Measurements from ENCODE around the gene GPRC5D. TPM values are rescaled to one million over a fixed set of nuclear protein-coding genes. Genes with fewer than 3 reads are reported as not detected.

GPRC5D gene
- polyA plus RNA-seq, 1 experiment: not detected

- TF ChIP-seq CTCF (IDR thresholded peaks at IDR 0.05; ENCODE audit: low read depth, low read length): no peak
- POLR2A ChIA-PET: no interaction called here
- CTCF ChIA-PET: interaction anchor here (0.6 to 1.0 kb wide), 2 partner anchors 19 to 22 kb away, joined by 3 to 6 read pairs; no protein-coding TSS in a partner anchor
- no peak for DNase-seq (ENCODE audit: low read depth, low spot score)
- H3K27ac ChIP-seq (ENCODE audit: low read depth, low read length): no peak overlapping the region
- no peak overlapping the region for H3K4me3 ChIP-seq (ENCODE audit: low read depth, low read length)
- H3K9me3 ChIP-seq (ENCODE audit: control insufficient read depth, insufficient read depth, low read length): no peaks in the 10 kb centered on the region
- H3K27me3 ChIP-seq (ENCODE audit: control insufficient read depth, insufficient read depth, low read length): no peaks in the 10 kb centered on the region
Observed at GRCh38 chr12:12938541-12938940, 13.4 kb downstream of the GPRC5D start.

GRCh38 chr12:12936983-12937491, 14.9 kb downstream of the GPRC5D start:
- CTCF ChIA-PET: interaction anchor here (1.3 kb wide), 2 partner anchors 100 to 148 kb away, joined by 3 read pairs; no protein-coding TSS in a partner anchor
- H3K4me3 ChIP-seq (ENCODE audit: low read depth, low read length): no peak overlapping the region
- POLR2A ChIA-PET: no interaction called here
- no peak overlapping the region for H3K27ac ChIP-seq (ENCODE audit: low read depth, low read length)
- DNase-seq (ENCODE audit: low read depth, low spot score): no peak
- no peaks in the 10 kb centered on the region for H3K27me3 ChIP-seq (ENCODE audit: control insufficient read depth, insufficient read depth, low read length)
- TF ChIP-seq CTCF (IDR thresholded peaks at IDR 0.05; ENCODE audit: low read depth, low read length): no peak
- no peaks in the 10 kb centered on the region for H3K9me3 ChIP-seq (ENCODE audit: control insufficient read depth, insufficient read depth, low read length)

GRCh38 chr12:12934556-12934955, 17.4 kb downstream of the GPRC5D start:
- ChIA-PET POLR2A (no interaction called here), CTCF (interaction anchor here (0.7 to 0.8 kb wide), 2 partner anchors 18 to 29 kb away, joined by 3 read pairs; no protein-coding TSS in a partner anchor)
- no peak overlapping the region for H3K4me3 ChIP-seq (ENCODE audit: low read depth, low read length)
- no peak for DNase-seq (ENCODE audit: low read depth, low spot score)
- H3K27me3 ChIP-seq (ENCODE audit: control insufficient read depth, insufficient read depth, low read length): no peaks in the 10 kb centered on the region
- H3K9me3 ChIP-seq (ENCODE audit: control insufficient read depth, insufficient read depth, low read length): no peaks in the 10 kb centered on the region
- no peak overlapping the region for H3K27ac ChIP-seq (ENCODE audit: low read depth, low read length)
- no peak for TF ChIP-seq CTCF (IDR thresholded peaks at IDR 0.05; ENCODE audit: low read depth, low read length)

- no peak overlapping the region for H3K4me3 ChIP-seq (ENCODE audit: low read depth, low read length)
- no peaks in the 10 kb centered on the region for H3K9me3 ChIP-seq (ENCODE audit: control insufficient read depth, insufficient read depth, low read length)
- H3K27ac ChIP-seq (ENCODE audit: low read depth, low read length): no peak overlapping the region
- CTCF ChIA-PET: interaction anchor here (1.5 kb wide), 1 partner anchor 18 kb away, joined by 5 read pairs; no protein-coding TSS in a partner anchor
- no peak for TF ChIP-seq CTCF (IDR thresholded peaks at IDR 0.05; ENCODE audit: low read depth, low read length)
- POLR2A ChIA-PET: no interaction called here
- H3K27me3 ChIP-seq (ENCODE audit: control insufficient read depth, insufficient read depth, low read length): no peaks in the 10 kb centered on the region
- no peak for DNase-seq (ENCODE audit: low read depth, low spot score)
Observed at GRCh38 chr12:12933742-12934141, 18.2 kb downstream of the GPRC5D start.

GRCh38 chr12:12930633-12931219, 21.2 kb downstream of the GPRC5D start:
- CTCF ChIA-PET: interaction anchor here (1.0 kb wide), 1 partner anchor 53 kb away, joined by 3 read pairs; no protein-coding TSS in a partner anchor
- no peak for DNase-seq (ENCODE audit: low read depth, low spot score)
- Histone ChIP-seq H3K27me3 (ENCODE audit: control insufficient read depth, insufficient read depth, low read length) (no peaks in the 10 kb centered on the region), H3K27ac (ENCODE audit: low read depth, low read length) (no peak overlapping the region), H3K9me3 (ENCODE audit: control insufficient read depth, insufficient read depth, low read length) (peaks cover 4% of the 10 kb centered on the region; the same call in 1 of the 2 replicates), H3K4me3 (ENCODE audit: low read depth, low read length) (no peak overlapping the region)
- no peak for TF ChIP-seq CTCF (IDR thresholded peaks at IDR 0.05; ENCODE audit: low read depth, low read length)
- POLR2A ChIA-PET: no interaction called here

Data from AG04450 (cell line).